ENCODE measurements around the gene UBE2H.

Gene UBE2H

DNA sequence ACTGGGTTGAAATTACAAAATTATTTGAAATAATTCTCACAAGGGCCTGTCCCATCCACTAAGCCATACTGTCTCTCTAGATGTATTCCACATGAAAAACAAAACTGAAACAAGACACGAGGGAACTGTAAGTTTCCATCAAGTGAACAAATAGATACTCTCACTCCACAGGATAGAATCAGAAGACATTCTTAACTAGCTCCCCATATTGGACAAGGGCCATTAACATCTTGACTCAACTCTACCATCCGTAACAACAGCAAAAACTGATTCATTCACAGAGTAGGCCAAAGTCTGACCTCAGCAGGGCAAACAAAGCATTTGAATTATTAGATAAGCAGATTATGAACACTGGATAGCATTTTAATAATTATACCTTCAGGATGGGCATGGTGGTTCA lies 29.1 kb downstream of the UBE2H start:
- H3K27me3 ChIP-seq (ENCODE audit: insufficient read depth, low read depth, severe bottlenecking) = no peaks in the 10 kb centered on the region
- no peaks in the 10 kb centered on the region for H3K9me3 ChIP-seq (ENCODE audit: severe bottlenecking)
- TF ChIP-seq, protein P1, sequence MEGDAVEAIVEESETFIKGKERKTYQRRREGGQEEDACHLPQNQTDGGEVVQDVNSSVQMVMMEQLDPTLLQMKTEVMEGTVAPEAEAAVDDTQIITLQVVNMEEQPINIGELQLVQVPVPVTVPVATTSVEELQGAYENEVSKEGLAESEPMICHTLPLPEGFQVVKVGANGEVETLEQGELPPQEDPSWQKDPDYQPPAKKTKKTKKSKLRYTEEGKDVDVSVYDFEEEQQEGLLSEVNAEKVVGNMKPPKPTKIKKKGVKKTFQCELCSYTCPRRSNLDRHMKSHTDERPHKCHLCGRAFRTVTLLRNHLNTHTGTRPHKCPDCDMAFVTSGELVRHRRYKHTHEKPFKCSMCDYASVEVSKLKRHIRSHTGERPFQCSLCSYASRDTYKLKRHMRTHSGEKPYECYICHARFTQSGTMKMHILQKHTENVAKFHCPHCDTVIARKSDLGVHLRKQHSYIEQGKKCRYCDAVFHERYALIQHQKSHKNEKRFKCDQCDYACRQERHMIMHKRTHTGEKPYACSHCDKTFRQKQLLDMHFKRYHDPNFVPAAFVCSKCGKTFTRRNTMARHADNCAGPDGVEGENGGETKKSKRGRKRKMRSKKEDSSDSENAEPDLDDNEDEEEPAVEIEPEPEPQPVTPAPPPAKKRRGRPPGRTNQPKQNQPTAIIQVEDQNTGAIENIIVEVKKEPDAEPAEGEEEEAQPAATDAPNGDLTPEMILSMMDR (IDR thresholded peaks at IDR 0.05; ENCODE audit: low read depth, low read length) = no peak
- no peak overlapping the region for H3K4me3 ChIP-seq (ENCODE audit: low read depth, low read length)
- peaks cover 2% of the 10 kb centered on the region; the same call in 1 of the 2 replicates for H3K36me3 ChIP-seq
- no peak for DNase-seq
- no peak overlapping the region for H3K27ac ChIP-seq

DNA sequence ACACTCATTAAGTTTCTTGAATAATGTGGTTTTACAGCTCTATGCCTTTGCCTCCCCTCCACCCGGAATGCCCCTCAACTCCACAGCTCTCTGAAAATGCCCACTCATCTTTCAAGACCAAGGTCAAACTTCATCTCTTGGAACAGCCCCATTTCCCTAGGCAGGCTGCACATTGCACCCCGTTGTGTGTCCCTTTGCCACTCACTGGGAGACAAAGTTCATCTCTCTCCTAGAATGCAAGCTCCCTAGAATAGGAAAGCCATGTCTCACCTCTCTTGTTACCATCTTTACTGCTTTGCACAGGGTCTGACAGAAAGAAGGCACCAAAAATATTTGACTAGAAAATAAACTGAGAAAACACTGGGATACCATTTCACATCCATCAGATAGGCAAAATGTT lies 33.3 kb downstream of the UBE2H start:
- H3K27me3 ChIP-seq (ENCODE audit: insufficient read depth, low read depth, severe bottlenecking) = no peaks in the 10 kb centered on the region
- no peak for DNase-seq
- H3K9me3 ChIP-seq (ENCODE audit: severe bottlenecking) = no peaks in the 10 kb centered on the region
- H3K4me3 ChIP-seq (ENCODE audit: low read depth, low read length) = no peak overlapping the region
- TF ChIP-seq, protein P1 (IDR thresholded peaks at IDR 0.05; ENCODE audit: low read depth, low read length) = no peak
- no peak overlapping the region for H3K27ac ChIP-seq
- peaks cover 2% of the 10 kb centered on the region; the same call in 1 of the 2 replicates for H3K36me3 ChIP-seq

- Histone ChIP-seq H3K27me3 (ENCODE audit: insufficient read depth, low read depth, severe bottlenecking) (no peaks in the 10 kb centered on the region), H3K4me3 (ENCODE audit: low read depth, low read length) (no peak overlapping the region), H3K9me3 (ENCODE audit: severe bottlenecking) (no peaks in the 10 kb centered on the region), H3K36me3 (peaks cover 2% of the 10 kb centered on the region; the same call in 1 of the 2 replicates), H3K27ac (no peak overlapping the region)
- TF ChIP-seq, protein P1 (IDR thresholded peaks at IDR 0.05; ENCODE audit: low read depth, low read length) = no peak
- DNase-seq = no peak
Observed at GRCh38 chr7:129918922-129919321, 33.8 kb downstream of the UBE2H start.

GRCh38 chr7:129917934-129918333 lies 34.8 kb downstream of the UBE2H start:
- Histone ChIP-seq H3K4me3 (ENCODE audit: low read depth, low read length) (no peak overlapping the region), H3K27ac (no peak overlapping the region), H3K27me3 (ENCODE audit: insufficient read depth, low read depth, severe bottlenecking) (no peaks in the 10 kb centered on the region), H3K9me3 (ENCODE audit: severe bottlenecking) (no peaks in the 10 kb centered on the region), H3K36me3 (peaks cover 2% of the 10 kb centered on the region; the same call in 1 of the 2 replicates)
- TF ChIP-seq, protein P1 (IDR thresholded peaks at IDR 0.05; ENCODE audit: low read depth, low read length) = no peak
- DNase-seq = no peak

DNA sequence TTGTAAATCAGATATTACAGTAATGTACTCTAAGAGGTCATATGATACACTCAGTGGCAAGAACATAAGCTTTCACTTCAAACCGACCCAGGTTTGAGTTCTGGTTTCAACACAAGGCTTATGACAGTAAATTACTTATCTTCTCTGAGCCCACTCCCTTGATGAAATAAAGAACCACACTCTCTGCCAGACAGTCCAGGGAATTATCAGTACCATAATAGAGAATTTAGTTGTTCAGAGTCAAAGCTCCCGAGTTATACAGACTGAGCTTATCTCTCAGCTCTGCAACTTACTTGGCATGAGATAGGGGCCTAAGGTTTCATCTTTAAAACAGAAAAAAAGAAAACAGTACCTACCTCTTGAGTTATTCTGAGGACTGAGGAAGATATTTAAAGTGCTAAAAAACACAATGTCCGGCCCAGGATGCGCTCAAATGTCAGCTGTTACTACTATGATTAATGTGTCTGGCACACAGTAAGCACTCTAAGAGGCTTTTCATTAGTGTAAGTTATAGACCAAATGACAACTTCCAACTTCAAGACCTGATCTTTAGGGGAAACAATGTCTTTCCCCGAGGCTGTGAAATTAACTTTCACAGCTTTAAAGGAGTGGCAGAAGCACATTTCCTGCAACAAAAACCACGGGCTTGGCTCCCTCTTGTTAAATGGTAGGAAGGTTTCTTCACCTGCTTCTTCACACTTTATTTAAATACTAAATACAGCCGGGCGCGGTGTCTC lies 38.1 kb downstream of the UBE2H start:
- DNase-seq = peak; percentile 33
- H3K27ac ChIP-seq = peak overlapping the region; percentile 46
- TF ChIP-seq, protein P1 (IDR thresholded peaks at IDR 0.05; ENCODE audit: low read depth, low read length) = no peak

More for the DNA sequence above, 38.1 kb downstream of the UBE2H start:
- Histone ChIP-seq H3K9me3 (ENCODE audit: severe bottlenecking) (no peaks in the 10 kb centered on the region), H3K4me3 (ENCODE audit: low read depth, low read length) (peak overlapping the region; percentile 25), H3K27me3 (ENCODE audit: insufficient read depth, low read depth, severe bottlenecking) (no peaks in the 10 kb centered on the region), H3K36me3 (peaks cover 2% of the 10 kb centered on the region; the same call in 1 of the 2 replicates)

All from WERI-Rb-1 (cell line).